Neutrophil (primary cell): Measurements from ENCODE around the gene TULP4.

Experiments used
- H3K27ac ChIP-seq: fragments of 200-600 bp; sonication (generic); 2 replicates; pipeline ENCODE4 v1.5.1; 2016; ENCODE audit warnings: mild to moderate bottlenecking, moderate library complexity
- H3K27me3 ChIP-seq: fragments of 200-600 bp; sonication (generic); 2 replicates; pipeline ENCODE4 v1.6.0; 2016; ENCODE audit warnings: mild to moderate bottlenecking
- H3K36me3 ChIP-seq: fragments of 200-600 bp; sonication (generic); 2 replicates; pipeline ENCODE4 v1.5.1; 2017
- H3K4me1 ChIP-seq, 2 experiments: fragments of 200-600 bp in 1 of 2; sonication (generic) in 1 of 2; 1 replicate in 1 of 2; 2 replicates in 1 of 2; pipeline versions ENCODE4 v1.5.1 to v1.6.1; 2013 to 2016; ENCODE audit warnings: low read depth in 1 of 2, low read length in 1 of 2, mild to moderate bottlenecking in 1 of 2, moderate library complexity in 1 of 2; ENCODE audit not compliant: control insufficient read depth in 1 of 2, insufficient read depth in 1 of 2
- H3K4me3 ChIP-seq, 2 experiments: fragments of 200-600 bp in 1 of 2; sonication (generic) in 1 of 2; 1 replicate in 1 of 2; 2 replicates in 1 of 2; pipeline ENCODE4 v1.5.1; 2013 to 2016; ENCODE audit warnings: low read depth in 1 of 2, low read length in 1 of 2, mild to moderate bottlenecking in 1 of 2, moderate library complexity in 1 of 2
- H3K9me3 ChIP-seq: fragments of 200-600 bp; sonication (generic); 2 replicates; pipeline ENCODE4 v1.5.1; 2016
- TF ChIP-seq, protein P1 (sequence below): fragments of 200-600 bp; sonication (generic); IDR thresholded peaks from 2 replicates; pipeline ENCODE4 v1.5.1; 2016; ENCODE audit warnings: antibody characterized with exemption

TULP4 gene

DNA sequence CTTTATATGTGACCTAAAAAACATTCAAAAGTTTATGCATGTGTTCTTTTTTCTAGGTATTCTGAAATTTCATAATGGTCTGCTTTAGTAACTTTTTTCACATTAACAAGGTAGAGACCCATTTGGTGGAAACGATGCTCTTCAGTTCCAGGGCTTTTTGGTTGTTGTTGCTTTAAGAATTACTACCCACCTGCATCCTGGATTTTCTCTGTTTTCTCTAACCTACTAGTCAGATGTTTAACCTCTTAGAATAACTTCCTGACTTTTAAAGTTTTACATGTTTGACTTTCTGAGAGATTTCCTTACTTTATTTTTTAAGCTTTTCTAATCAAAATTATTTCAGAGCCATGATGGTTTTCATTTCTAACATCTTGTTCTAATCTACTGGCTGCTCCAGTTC, 14.9 kb downstream of the TULP4 start:
- TF ChIP-seq, protein P1, sequence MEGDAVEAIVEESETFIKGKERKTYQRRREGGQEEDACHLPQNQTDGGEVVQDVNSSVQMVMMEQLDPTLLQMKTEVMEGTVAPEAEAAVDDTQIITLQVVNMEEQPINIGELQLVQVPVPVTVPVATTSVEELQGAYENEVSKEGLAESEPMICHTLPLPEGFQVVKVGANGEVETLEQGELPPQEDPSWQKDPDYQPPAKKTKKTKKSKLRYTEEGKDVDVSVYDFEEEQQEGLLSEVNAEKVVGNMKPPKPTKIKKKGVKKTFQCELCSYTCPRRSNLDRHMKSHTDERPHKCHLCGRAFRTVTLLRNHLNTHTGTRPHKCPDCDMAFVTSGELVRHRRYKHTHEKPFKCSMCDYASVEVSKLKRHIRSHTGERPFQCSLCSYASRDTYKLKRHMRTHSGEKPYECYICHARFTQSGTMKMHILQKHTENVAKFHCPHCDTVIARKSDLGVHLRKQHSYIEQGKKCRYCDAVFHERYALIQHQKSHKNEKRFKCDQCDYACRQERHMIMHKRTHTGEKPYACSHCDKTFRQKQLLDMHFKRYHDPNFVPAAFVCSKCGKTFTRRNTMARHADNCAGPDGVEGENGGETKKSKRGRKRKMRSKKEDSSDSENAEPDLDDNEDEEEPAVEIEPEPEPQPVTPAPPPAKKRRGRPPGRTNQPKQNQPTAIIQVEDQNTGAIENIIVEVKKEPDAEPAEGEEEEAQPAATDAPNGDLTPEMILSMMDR, result no peak
- no peaks in the 10 kb centered on the region for H3K36me3 ChIP-seq
- H3K27ac ChIP-seq, result no peak overlapping the region
- no peaks in the 10 kb centered on the region for H3K9me3 ChIP-seq
- no peak overlapping the region for H3K4me3 ChIP-seq
- no peaks in the 10 kb centered on the region for H3K27me3 ChIP-seq
- no peaks in the 10 kb centered on the region for H3K4me1 ChIP-seq

GRCh38 chr6:158328952-158329351, 16.7 kb downstream of the TULP4 start:
- H3K36me3 ChIP-seq, result no peaks in the 10 kb centered on the region
- H3K4me3 ChIP-seq, result no peak overlapping the region
- H3K9me3 ChIP-seq, result no peaks in the 10 kb centered on the region
- no peaks in the 10 kb centered on the region for H3K27me3 ChIP-seq
- no peaks in the 10 kb centered on the region for H3K4me1 ChIP-seq
- no peak overlapping the region for H3K27ac ChIP-seq
- TF ChIP-seq, protein P1, result no peak

DNA sequence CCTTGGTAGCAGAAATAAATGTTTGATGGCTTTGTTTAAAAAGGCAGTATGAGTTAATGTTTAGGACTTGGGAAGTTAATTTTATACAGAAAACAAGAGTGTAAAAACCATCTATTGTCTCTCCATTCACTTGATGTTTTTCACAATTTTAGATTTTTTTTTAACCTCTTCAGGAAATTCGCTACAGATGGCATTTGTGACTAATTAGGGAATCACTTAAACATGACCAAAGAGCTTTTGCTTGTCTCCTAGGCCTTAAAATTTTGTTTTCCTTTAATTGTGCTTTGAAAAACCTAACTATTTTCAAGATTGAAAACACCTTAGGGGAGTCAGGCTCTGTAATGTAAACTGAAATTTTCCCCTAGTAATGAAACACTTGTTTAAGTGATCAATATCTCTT, 17.3 kb downstream of the TULP4 start:
- Histone ChIP-seq H3K27me3 (no peaks in the 10 kb centered on the region), H3K36me3 (no peaks in the 10 kb centered on the region), H3K4me3 (no peak overlapping the region), H3K9me3 (no peaks in the 10 kb centered on the region), H3K4me1 (no peaks in the 10 kb centered on the region), H3K27ac (no peak overlapping the region)
- TF ChIP-seq, protein P1, result no peak

DNA sequence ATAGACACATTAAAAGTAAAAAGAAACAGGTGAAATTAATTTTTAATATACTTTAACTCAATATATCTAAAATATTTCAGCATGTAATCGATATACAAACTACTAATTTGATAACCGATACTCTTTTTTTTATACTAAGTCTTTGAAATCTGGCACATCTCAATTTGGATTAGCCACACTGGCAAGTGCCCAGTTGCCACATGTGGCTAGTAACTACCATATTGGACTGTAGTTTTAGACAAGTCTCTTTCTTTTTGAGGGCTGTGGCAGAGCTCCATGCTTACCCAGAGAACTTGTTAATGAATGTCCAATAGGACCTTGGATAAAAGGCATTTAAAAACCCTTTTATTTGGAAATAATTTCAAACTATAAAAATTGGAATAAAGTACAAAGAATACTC, 17.8 kb downstream of the TULP4 start:
- no peaks in the 10 kb centered on the region for H3K4me1 ChIP-seq
- H3K27me3 ChIP-seq, result no peaks in the 10 kb centered on the region
- no peaks in the 10 kb centered on the region for H3K9me3 ChIP-seq
- TF ChIP-seq, protein P1, result no peak
- no peak overlapping the region for H3K27ac ChIP-seq
- H3K36me3 ChIP-seq, result no peaks in the 10 kb centered on the region
- H3K4me3 ChIP-seq, result no peak overlapping the region

GRCh38 chr6:158332237-158332636, 20.0 kb downstream of the TULP4 start:
- no peaks in the 10 kb centered on the region for H3K36me3 ChIP-seq
- H3K27ac ChIP-seq, result no peak overlapping the region
- no peaks in the 10 kb centered on the region for H3K27me3 ChIP-seq
- TF ChIP-seq, protein P1, result no peak
- H3K4me3 ChIP-seq, result no peak overlapping the region
- H3K4me1 ChIP-seq, result no peaks in the 10 kb centered on the region
- no peaks in the 10 kb centered on the region for H3K9me3 ChIP-seq

GRCh38 chr6:158333094-158333493, 20.8 kb downstream of the TULP4 start:
- no peaks in the 10 kb centered on the region for H3K36me3 ChIP-seq
- TF ChIP-seq, protein P1, result no peak
- H3K27ac ChIP-seq, result no peak overlapping the region
- no peaks in the 10 kb centered on the region for H3K9me3 ChIP-seq
- no peaks in the 10 kb centered on the region for H3K4me1 ChIP-seq
- no peaks in the 10 kb centered on the region for H3K27me3 ChIP-seq
- no peak overlapping the region for H3K4me3 ChIP-seq
